ENCODE measurements around the gene GABRG3.

DNA sequence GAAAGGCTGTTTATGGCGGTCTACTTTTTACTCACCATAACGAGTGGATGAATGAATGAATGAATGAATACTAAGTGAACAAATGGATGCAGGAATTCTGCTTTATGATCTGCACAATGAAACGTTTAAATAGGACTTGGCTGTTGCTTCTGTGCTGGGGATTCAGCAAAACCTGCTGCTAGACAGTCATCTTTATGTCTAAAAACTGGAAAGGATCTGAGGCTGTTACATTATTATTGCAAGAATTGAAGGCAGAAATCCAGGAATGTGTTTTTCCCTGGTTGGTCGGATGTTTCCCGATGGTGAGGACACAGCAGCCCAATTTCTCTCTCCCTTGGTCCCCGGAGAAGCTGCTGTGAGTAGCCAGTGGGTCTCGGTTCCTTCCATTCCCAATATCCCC is 94.2 kb downstream of the GABRG3 start:
- TF ChIP-seq SMC3 (IDR thresholded peaks at IDR 0.05; ENCODE audit: borderline replicate concordance, low read length) (no peak), ZNF274 (IDR thresholded peaks at IDR 0.05; ENCODE audit: insufficient read depth, insufficient read length) (no peak), EP300 (IDR thresholded peaks at IDR 0.05; ENCODE audit: borderline replicate concordance in 1 of 2, control insufficient read depth in 1 of 2, low read depth in 2 of 2, low read length in 2 of 2) (no peak), CBX3 (IDR thresholded peaks at IDR 0.05; ENCODE audit: borderline replicate concordance, low read depth) (no peak), NRF1 (conservative IDR thresholded peaks at IDR 0.05; ENCODE audit: low read depth, low read length) (no peak), ZSCAN29 (IDR thresholded peaks at IDR 0.05) (no peak), POLR2AphosphoS5 (IDR thresholded peaks at IDR 0.05; ENCODE audit: low read length) (no peak), MYC (IDR thresholded peaks at IDR 0.05; ENCODE audit: insufficient read depth, insufficient read length, insufficient replicate concordance, low read length, severe bottlenecking) (no peak), ZZZ3 (IDR thresholded peaks at IDR 0.05; ENCODE audit: control insufficient read depth, insufficient read length, low read depth) (no peak)
- TF ChIP-seq, protein P1, sequence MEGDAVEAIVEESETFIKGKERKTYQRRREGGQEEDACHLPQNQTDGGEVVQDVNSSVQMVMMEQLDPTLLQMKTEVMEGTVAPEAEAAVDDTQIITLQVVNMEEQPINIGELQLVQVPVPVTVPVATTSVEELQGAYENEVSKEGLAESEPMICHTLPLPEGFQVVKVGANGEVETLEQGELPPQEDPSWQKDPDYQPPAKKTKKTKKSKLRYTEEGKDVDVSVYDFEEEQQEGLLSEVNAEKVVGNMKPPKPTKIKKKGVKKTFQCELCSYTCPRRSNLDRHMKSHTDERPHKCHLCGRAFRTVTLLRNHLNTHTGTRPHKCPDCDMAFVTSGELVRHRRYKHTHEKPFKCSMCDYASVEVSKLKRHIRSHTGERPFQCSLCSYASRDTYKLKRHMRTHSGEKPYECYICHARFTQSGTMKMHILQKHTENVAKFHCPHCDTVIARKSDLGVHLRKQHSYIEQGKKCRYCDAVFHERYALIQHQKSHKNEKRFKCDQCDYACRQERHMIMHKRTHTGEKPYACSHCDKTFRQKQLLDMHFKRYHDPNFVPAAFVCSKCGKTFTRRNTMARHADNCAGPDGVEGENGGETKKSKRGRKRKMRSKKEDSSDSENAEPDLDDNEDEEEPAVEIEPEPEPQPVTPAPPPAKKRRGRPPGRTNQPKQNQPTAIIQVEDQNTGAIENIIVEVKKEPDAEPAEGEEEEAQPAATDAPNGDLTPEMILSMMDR (IDR thresholded peaks at IDR 0.05 in 2 of 3, conservative IDR thresholded peaks at IDR 0.05 in 1 of 3; ENCODE audit: control insufficient read depth in 2 of 3, extremely low read depth in 1 of 3, insufficient read depth in 1 of 3, low read depth in 3 of 3, low read length in 3 of 3) = no peak
- TF ChIP-seq, protein P2, sequence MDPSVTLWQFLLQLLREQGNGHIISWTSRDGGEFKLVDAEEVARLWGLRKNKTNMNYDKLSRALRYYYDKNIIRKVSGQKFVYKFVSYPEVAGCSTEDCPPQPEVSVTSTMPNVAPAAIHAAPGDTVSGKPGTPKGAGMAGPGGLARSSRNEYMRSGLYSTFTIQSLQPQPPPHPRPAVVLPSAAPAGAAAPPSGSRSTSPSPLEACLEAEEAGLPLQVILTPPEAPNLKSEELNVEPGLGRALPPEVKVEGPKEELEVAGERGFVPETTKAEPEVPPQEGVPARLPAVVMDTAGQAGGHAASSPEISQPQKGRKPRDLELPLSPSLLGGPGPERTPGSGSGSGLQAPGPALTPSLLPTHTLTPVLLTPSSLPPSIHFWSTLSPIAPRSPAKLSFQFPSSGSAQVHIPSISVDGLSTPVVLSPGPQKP (IDR thresholded peaks at IDR 0.05; ENCODE audit: low read depth, low read length) = no peak
